H9 (cell line): ENCODE data around the gene ADAM33. TPM values are rescaled to one million over a fixed set of nuclear protein-coding genes. Genes with fewer than 3 reads are reported as not detected.
A peak's percentile ranks its signal among the peaks of the same experiment; 100 is the strongest.

Experiments
- DNase-seq: peaks from one replicate; pipeline ENCODE4 v3.0.0-alpha.2; 2017
- H2AFZ ChIP-seq: one replicate; pipeline ENCODE4 v1.6.1; 2013; ENCODE audit warnings: mild to moderate bottlenecking, low read length, control low read depth, moderate library complexity
- H2AK5ac ChIP-seq: 2 replicates; pipeline ENCODE4 v1.6.1; 2013; ENCODE audit warnings: low read length, control low read depth, mixed read lengths; ENCODE audit not compliant: insufficient read length
- H2BK120ac ChIP-seq: one replicate; pipeline ENCODE4 v1.6.1; 2013; ENCODE audit warnings: low read depth, mild to moderate bottlenecking, low read length, control low read depth, inconsistent platforms; ENCODE audit not compliant: poor library complexity, severe bottlenecking
- H2BK12ac ChIP-seq: 2 replicates; pipeline ENCODE4 v1.6.1; 2013; ENCODE audit warnings: low read length, control low read depth, mixed read lengths, low read depth; ENCODE audit not compliant: insufficient read length
- H2BK15ac ChIP-seq: 2 replicates; pipeline ENCODE4 v1.6.1; 2013; ENCODE audit warnings: low read depth, low read length, control low read depth
- H2BK20ac ChIP-seq: one replicate; pipeline ENCODE4 v1.6.1; 2013; ENCODE audit warnings: low read depth, mild to moderate bottlenecking, low read length, control low read depth, inconsistent platforms; ENCODE audit not compliant: poor library complexity, severe bottlenecking
- H2BK5ac ChIP-seq: 2 replicates; pipeline ENCODE4 v1.6.1; 2013; ENCODE audit warnings: low read length, control low read depth, mixed read lengths; ENCODE audit not compliant: insufficient read length
- H3K14ac ChIP-seq: 2 replicates; pipeline ENCODE4 v1.6.1; 2013; ENCODE audit warnings: low read length, control low read depth; ENCODE audit not compliant: insufficient read depth
- H3K18ac ChIP-seq: 2 replicates; pipeline ENCODE4 v1.6.1; 2013; ENCODE audit warnings: low read depth, mild to moderate bottlenecking, mixed read lengths, low read length, control low read depth; ENCODE audit not compliant: insufficient read length
- H3K23ac ChIP-seq: 2 replicates; pipeline ENCODE4 v1.6.1; 2013; ENCODE audit warnings: low read length, control low read depth, mixed read lengths, low read depth; ENCODE audit not compliant: insufficient read length
- H3K23me2 ChIP-seq: 2 replicates; pipeline ENCODE4 v1.6.1; 2013; ENCODE audit warnings: low read depth, mild to moderate bottlenecking, mixed read lengths, low read length, control low read depth; ENCODE audit not compliant: insufficient read length, poor library complexity, severe bottlenecking
- H3K27ac ChIP-seq: 2 replicates; pipeline ENCODE4 v1.5.1; 2013; ENCODE audit warnings: low read length, control low read depth, mixed read lengths, low read depth; ENCODE audit not compliant: insufficient read length
- H3K27me3 ChIP-seq: 2 replicates; pipeline ENCODE4 v1.6.1; 2013; ENCODE audit warnings: low read length, control low read depth, inconsistent platforms; ENCODE audit not compliant: insufficient read depth
- H3K4ac ChIP-seq: 2 replicates; pipeline ENCODE4 v1.6.1; 2013; ENCODE audit warnings: low read depth, mild to moderate bottlenecking, control low read depth, inconsistent platforms, low read length, moderate library complexity
- H3K4me1 ChIP-seq: 2 replicates; pipeline ENCODE4 v1.6.1; 2013; ENCODE audit warnings: low read length, control low read depth, inconsistent platforms; ENCODE audit not compliant: insufficient read depth
- H3K4me2 ChIP-seq: 2 replicates; pipeline ENCODE4 v1.6.1; 2013; ENCODE audit warnings: low read length, control low read depth, mixed read lengths; ENCODE audit not compliant: insufficient read length, insufficient read depth
- H3K56ac ChIP-seq: 2 replicates; pipeline ENCODE4 v1.6.1; 2013; ENCODE audit warnings: low read depth, mild to moderate bottlenecking, mixed read lengths, low read length, control low read depth; ENCODE audit not compliant: insufficient read length
- H3K79me1 ChIP-seq: 2 replicates; pipeline ENCODE4 v1.6.1; 2013; ENCODE audit warnings: low read depth, mild to moderate bottlenecking, moderate library complexity, low read length, control low read depth, inconsistent platforms; ENCODE audit not compliant: insufficient read depth, poor library complexity, severe bottlenecking
- H3K79me2 ChIP-seq: 2 replicates; pipeline ENCODE4 v1.6.1; 2013; ENCODE audit warnings: low read length, control low read depth, inconsistent platforms; ENCODE audit not compliant: insufficient read depth
- H3K9ac ChIP-seq: 2 replicates; pipeline ENCODE4 v1.6.1; 2013; ENCODE audit warnings: low read length, control low read depth, mixed read lengths; ENCODE audit not compliant: insufficient read length; ENCODE audit errors: extremely low read depth
- H3K9me3 ChIP-seq: one replicate; pipeline ENCODE4 v1.6.1; 2013; ENCODE audit warnings: low read depth, low read length, inconsistent platforms; ENCODE audit not compliant: control insufficient read depth
- H3T11ph ChIP-seq: one replicate; pipeline ENCODE4 v1.6.1; 2013; ENCODE audit warnings: mild to moderate bottlenecking, low read length, control low read depth, inconsistent platforms
- H4K20me1 ChIP-seq: one replicate; pipeline ENCODE4 v1.6.1; 2013; ENCODE audit not compliant: control insufficient read depth, insufficient read length, insufficient read depth
- H4K5ac ChIP-seq: 2 replicates; pipeline ENCODE4 v1.6.1; 2013; ENCODE audit warnings: low read depth, mild to moderate bottlenecking, mixed read lengths, low read length, control low read depth; ENCODE audit not compliant: insufficient read length
- H4K8ac ChIP-seq: replicated peaks from 2 replicates; pipeline ENCODE4 v1.6.1; 2013; ENCODE audit warnings: low read length, control low read depth, mixed read lengths, low read depth; ENCODE audit not compliant: insufficient read length
- H4K91ac ChIP-seq: 2 replicates; pipeline ENCODE4 v1.6.1; 2013; ENCODE audit warnings: low read depth, mild to moderate bottlenecking, moderate library complexity, mixed read lengths, low read length, control low read depth; ENCODE audit not compliant: insufficient read length
- H3K27ac Mint-ChIP-seq, 3 experiments: 2 replicates in 2 of 3; 3 replicates in 1 of 3; pipeline ENCODE4 v1.8.0; 2020 to 2021; ENCODE audit warnings: mixed read lengths in 3 of 3, mild to moderate bottlenecking in 1 of 3, moderate library complexity in 1 of 3
- H3K27me3 Mint-ChIP-seq: 2 replicates; pipeline ENCODE4 v1.8.0; 2021; ENCODE audit warnings: low read depth, mild to moderate bottlenecking, moderate library complexity, mixed read lengths
- H3K36me3 Mint-ChIP-seq, 3 experiments: 2 replicates in 2 of 3; 3 replicates in 1 of 3; pipeline ENCODE4 v1.8.0; 2020 to 2021; ENCODE audit warnings: low read depth in 3 of 3, mixed read lengths in 3 of 3; ENCODE audit not compliant: insufficient read depth in 1 of 3
- H3K4me1 Mint-ChIP-seq, 2 experiments: 2 replicates each; pipeline ENCODE4 v1.8.0; 2020; ENCODE audit warnings: mixed read lengths in 2 of 2
- H3K4me3 Mint-ChIP-seq, 2 experiments: 2 replicates in 1 of 2; 3 replicates in 1 of 2; pipeline ENCODE4 v1.8.0; 2020 to 2021; ENCODE audit warnings: mild to moderate bottlenecking in 2 of 2, mixed read lengths in 2 of 2, moderate library complexity in 1 of 2
- H3K9me3 Mint-ChIP-seq, 2 experiments: 2 replicates in 1 of 2; 3 replicates in 1 of 2; pipeline ENCODE4 v1.8.0; 2020; ENCODE audit warnings: mild to moderate bottlenecking in 2 of 2, mixed read lengths in 2 of 2, moderate library complexity in 1 of 2
- whole genome bisulfite sequencing: extraction: QIAGEN DNeasy Blood & Tissue Kit; methylation state at CpG from one replicate; pipeline ENCODE4 v1.1.7; 2013; ENCODE audit warnings: missing lambda C conversion rate, low lambda C conversion rate, mixed read lengths; ENCODE audit not compliant: insufficient read length; ENCODE audit errors: extremely low coverage; 5-methylcytosine and 5-hydroxymethylcytosine counted together
- total RNA-seq: library from RNA; stranded (reverse); gene quantifications from 2 replicates; pipeline ENCODE4 v1.2.1, GENCODE V29; 2021
- TF ChIP-seq, protein P1 (sequence below): fragments of 200-600 bp; sonication (generic); conservative IDR thresholded peaks from 3 replicates; pipeline ENCODE4 v1.8.0; 2021; ENCODE audit warnings: antibody characterized with exemption, mild to moderate bottlenecking

ADAM33 gene
- total RNA-seq, 1 experiment from 2014 or later: 4.0 TPM

DNA sequence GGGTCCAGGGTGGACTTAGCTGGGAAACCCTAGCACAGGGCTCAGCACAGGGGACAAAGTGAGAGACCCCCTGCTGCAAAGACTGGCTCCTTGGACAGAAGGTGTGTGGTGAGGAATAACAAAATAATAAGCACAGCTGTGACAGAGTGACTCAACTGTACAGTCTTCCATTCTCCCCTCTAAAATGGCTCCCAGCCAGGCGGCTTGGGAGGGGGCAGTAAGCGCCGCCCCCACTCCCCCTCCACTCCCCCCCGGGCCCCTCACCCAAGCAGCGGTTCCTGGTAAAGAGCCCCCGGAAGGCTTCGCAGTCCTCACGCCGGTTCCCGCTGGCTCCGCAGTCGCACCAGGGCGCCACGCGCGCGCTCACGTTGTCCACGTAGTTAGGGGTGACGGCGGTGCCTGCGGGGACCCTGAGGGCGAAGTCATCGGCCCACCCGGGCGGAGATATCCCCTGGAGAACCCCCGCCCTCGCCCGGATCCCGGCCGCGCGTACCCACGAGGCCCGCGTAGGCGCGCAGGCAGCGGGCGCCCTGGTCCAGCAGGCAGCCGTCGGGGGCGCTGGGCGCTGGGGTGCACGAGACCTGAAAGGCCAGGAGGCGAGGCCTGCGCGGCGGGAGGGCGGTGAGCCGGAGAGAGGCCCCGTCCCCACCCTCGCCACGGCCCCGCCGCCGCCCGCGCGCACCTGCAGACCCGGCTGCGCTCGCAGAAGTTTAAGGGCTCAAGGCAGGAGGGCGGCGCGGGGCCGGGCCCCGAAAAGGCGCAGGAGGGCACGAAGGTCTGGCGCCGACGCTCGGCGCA lies 21.3 kb downstream of the ADAM33 start:
- Histone ChIP-seq H3K27me3 (peaks cover 5% of the 10 kb centered on the region; the same call in 1 of the 2 replicates), H3K9me3 (no peaks in the 10 kb centered on the region), H2BK20ac (no peak overlapping the region), H3K27ac (no peak overlapping the region), H3K18ac (no peak overlapping the region), H3K79me2 (no peaks in the 10 kb centered on the region), H3K14ac (no peak overlapping the region; the same call in 1 of the 2 replicates), H3K9ac (no peak overlapping the region), H3K4me2 (no peak overlapping the region), H3T11ph (no peak overlapping the region), H4K8ac (no peak overlapping the region), H3K79me1 (no peaks in the 10 kb centered on the region), H4K91ac (no peak overlapping the region), H2BK5ac (no peak overlapping the region), H4K5ac (no peak overlapping the region), H2BK12ac (no peak overlapping the region), H2BK15ac (no peak overlapping the region), H3K4me1 (no peaks in the 10 kb centered on the region; the same call in 1 of the 2 replicates), H2AFZ (no peak overlapping the region), H3K23ac (no peak overlapping the region), H3K4ac (no peak overlapping the region), H4K20me1 (no peaks in the 10 kb centered on the region), H3K23me2 (no peaks in the 10 kb centered on the region), H2BK120ac (no peak overlapping the region), H3K56ac (no peak overlapping the region), H2AK5ac (no peak overlapping the region)
- TF ChIP-seq, protein P1, sequence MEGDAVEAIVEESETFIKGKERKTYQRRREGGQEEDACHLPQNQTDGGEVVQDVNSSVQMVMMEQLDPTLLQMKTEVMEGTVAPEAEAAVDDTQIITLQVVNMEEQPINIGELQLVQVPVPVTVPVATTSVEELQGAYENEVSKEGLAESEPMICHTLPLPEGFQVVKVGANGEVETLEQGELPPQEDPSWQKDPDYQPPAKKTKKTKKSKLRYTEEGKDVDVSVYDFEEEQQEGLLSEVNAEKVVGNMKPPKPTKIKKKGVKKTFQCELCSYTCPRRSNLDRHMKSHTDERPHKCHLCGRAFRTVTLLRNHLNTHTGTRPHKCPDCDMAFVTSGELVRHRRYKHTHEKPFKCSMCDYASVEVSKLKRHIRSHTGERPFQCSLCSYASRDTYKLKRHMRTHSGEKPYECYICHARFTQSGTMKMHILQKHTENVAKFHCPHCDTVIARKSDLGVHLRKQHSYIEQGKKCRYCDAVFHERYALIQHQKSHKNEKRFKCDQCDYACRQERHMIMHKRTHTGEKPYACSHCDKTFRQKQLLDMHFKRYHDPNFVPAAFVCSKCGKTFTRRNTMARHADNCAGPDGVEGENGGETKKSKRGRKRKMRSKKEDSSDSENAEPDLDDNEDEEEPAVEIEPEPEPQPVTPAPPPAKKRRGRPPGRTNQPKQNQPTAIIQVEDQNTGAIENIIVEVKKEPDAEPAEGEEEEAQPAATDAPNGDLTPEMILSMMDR: no peak
- peaks cover 3 to 8% of the 10 kb centered on the region in 2 experiments; a peak in 3 of 5 replicates for H3K9me3 Mint-ChIP-seq
- DNase-seq: peak; percentile 26
- no peak overlapping the region for H3K27ac Mint-ChIP-seq
- H3K4me3 Mint-ChIP-seq: peak overlapping the region in 1 of 2 experiments; percentile 14; a peak in 1 of 5 replicates
- peaks cover 4 to 7% of the 10 kb centered on the region in 2 experiments; a peak in 2 of 4 replicates for H3K4me1 Mint-ChIP-seq
- no peaks in the 10 kb centered on the region; a peak in 2 of 7 replicates for H3K36me3 Mint-ChIP-seq
- WGBS: no CpG with 5 or more reads among the region's 75 CpGs
- peaks cover 55% of the 10 kb centered on the region for H3K27me3 Mint-ChIP-seq
